ENCODE data around the gene COQ8A.

Gene COQ8A

DNA sequence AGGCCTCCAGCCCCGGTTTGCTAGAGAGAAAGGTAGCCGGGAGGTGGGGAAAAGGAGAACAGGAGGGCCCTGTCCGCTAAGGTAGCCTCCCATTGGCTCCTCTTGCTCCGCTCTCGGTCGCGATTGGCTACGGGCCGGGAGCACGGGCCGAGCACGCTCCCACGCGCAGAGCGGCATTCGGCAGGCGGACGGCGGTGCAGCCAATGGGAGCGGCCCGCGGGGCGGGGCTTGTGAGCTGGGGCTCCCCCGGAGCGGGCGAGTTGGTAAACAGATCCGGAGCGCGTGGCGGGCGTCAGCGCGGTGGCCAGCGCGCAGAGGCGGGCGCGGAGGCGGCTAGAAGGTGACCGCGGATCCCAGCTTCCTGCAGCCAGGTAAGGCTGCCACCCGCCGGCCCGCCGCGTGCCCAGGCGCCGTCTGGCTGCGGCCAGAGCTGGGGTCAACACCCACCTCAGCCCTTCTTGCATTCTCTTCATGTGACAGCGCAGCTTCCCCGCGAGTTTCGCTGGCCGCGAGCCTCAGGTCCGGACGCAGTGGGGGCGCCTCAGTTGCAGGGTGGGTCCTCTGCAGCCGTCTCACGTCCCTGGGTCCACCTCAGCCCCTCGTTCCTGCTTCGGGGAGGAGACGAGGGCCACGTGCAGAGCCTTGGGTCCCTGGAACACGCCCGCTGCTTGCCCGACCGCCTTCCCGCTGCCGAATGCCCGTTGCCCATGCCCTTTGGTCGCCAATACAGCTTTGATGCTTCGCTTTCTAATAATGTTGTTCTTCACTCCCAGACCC, at the start of gene COQ8A:
Gene COQ8A, plus strand, starts transcription at position 266 of the 777 bp plus-strand sequence. CDS start 21,092 bp downstream, outside the sequence.
- DNase-seq (ENCODE audit: low spot score) = peak; percentile 97

DNA sequence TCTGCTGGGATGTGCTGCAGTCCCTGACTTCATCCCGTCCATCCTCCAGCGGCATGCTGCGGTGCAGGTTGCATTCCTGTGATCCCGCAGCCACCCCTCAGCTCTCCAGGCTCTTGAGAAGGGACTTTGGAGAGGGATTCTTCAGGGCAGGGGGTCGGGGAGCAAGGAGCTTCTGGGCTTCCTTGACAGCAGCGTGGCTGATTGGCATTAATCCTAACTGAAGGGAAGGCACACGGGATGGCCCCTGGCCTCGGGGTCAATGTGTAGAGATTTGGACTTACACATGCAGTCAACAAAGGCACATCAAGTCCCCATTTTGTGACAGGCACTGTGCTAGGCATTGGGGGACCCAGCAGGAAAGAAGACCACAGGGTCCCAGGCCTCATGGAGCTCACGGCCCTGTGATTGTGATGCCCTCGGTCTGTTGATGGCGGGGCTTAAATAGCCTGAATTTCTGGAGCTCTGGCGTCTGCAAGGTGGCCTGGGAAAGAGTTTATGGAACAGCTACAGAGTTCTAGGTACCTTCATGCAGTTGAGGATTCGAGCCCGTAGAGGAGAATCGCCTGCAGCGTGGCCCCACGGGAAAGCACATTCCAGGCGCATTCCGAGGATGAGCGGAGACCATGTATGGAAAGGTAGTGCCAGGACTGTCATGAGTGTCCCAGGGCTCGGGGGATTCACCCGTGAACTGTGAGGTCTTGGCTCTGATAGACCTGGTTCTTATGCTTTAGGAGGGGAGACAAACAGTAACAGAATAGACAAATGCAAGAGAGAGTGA, 49.6 kb upstream of the COQ8A start:
- DNase-seq (ENCODE audit: low spot score) = no peak

DNA sequence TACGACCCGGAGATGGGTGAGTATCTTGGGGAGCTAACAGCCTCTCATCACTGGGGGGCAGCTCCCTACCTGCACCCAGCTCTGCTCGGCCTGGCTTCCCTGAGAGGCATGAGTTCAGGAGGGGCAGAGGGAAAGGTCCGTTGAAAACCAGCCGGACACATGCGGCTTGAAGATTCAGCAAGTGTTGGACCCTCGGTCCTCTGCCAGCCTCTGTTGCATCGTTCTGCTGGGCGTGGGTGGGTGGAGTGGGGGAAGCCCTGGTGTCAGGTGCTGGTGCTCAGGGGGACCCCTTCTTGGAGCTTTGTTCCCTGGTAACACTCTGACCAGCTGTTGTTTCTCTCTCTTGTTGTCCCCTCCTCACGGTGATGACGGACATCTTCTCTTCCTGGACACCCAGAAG, 48.7 kb upstream of the COQ8A start:
- no peak for DNase-seq (ENCODE audit: low spot score)

DNA sequence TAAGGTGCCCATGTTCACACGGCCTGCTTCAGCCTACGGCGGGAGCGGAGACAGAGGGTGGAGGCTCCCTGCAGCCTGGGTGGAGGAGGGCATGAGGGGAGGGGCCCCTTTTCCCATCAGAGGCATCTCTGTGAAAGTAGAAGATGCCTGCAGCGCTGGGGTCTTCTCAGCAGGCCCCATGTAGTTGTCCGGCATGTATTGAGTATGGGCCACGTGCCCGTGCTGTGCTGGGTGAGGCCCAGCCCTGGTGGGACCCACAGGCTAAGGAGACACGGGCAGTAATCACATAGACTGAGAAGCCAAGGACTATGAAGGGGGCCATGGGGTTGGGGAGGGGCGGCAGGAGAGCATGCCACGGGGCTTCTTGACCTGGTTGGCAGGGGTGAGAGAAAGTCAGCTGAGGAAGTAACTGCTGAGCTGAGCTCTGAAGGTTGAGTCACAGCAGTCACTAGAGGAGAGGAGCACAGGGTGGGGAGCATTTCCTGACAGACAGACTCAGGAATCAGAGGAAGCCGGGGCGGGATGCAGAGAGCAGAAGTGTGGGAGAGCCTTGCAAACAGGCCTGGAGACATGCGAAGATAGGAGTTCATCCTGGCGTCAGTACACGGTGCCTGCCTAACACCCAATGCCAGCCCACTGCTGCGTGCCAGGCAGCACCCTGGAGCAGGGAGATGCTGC, 48.1 kb upstream of the COQ8A start:
- no peak for DNase-seq (ENCODE audit: low spot score)

DNA sequence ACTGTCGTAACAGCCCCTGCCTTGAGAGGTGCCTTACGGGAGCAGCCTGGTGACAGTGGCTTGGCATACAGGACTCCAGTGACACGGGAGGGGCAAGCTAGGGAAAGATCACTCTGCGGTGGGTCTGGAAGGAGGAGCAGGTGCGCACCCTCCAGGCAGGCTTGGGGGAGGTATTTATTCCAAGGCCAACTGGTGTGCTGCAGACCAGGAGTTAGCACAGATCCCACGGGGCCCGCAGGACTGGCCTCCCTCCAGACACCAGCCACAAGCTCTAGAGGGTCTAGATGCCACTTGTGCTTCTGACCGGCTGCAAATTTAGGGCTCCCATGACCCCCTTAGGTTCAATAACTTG, 47.6 kb upstream of the COQ8A start:
- DNase-seq (ENCODE audit: low spot score) = no peak

DNA sequence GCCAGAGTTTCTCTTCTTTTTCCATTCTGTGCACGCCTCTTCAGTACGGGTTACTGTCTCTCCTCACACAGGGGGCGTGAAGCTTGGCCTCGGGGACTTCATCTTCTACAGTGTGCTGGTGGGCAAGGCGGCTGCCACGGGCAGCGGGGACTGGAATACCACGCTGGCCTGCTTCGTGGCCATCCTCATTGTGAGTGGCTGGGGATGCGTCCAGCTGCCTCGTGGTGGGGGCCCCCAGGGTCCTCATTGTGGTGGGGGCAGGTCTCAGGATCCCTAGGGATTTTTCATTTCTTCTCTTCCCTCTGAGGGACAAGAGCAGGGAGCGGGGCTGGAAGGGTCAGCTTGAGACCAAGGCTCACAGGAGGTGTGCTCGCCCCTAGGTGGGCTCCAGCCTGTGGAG, 46.2 kb upstream of the COQ8A start:
- no peak for DNase-seq (ENCODE audit: low spot score)

DNA sequence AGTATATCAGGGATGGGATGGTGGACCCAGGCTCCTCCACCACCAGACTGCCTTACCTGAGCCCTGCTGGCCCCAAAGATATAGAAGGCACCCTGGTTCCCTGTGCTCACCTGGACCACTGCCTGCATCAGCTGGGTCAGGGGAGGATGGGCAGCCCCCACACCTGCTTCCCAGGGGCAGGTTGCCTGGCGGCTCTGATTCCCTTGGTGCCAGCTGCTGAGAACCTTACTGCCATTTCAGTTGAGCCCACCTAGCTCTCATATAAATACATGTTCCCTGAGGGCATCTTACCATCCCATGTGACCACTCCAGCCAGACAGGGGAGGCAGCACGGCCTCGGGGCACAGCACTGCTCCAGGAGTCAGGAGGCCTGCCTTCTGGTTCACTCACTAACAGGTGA, 45.3 kb upstream of the COQ8A start:
- no peak for DNase-seq (ENCODE audit: low spot score)

DNA sequence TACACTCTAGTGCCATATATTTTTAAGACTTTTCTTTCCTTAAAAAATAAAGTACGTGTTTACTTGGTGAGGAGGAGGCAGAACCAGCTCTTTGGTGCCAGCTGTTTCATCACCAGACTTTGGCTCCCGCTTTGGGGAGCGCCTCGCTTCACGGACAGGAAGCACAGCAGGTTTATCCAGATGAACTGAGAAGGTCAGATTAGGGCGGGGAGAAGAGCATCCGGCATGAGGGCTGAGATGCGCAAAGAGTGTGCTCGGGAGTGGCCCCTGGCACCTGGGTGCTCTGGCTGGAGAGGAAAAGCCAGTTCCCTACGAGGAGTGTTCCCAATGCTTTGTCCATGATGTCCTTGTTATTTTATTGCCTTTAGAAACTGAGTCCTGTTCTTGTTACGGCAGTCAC, 44.5 kb upstream of the COQ8A start:
- no peak for DNase-seq (ENCODE audit: low spot score)

DNA sequence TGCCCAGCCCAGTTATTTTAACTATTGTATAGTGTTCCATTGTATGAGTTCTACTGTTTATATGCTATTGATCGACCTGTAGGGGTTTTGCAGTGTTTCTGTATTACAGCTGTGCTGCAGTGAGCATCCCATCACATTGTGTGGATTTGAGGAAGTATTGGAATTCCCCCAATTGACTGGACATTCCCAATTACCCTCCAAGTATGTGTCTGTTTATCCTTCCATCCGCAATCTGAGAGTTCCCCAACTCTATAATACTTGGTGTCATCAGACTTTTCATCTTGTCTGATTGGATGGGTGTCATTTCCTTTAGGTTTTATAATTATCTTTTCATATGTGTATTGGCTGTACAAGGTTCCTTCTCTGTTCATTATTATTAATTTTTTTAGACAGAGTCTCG, 41.8 kb upstream of the COQ8A start:
- DNase-seq (ENCODE audit: low spot score) = no peak

DNA sequence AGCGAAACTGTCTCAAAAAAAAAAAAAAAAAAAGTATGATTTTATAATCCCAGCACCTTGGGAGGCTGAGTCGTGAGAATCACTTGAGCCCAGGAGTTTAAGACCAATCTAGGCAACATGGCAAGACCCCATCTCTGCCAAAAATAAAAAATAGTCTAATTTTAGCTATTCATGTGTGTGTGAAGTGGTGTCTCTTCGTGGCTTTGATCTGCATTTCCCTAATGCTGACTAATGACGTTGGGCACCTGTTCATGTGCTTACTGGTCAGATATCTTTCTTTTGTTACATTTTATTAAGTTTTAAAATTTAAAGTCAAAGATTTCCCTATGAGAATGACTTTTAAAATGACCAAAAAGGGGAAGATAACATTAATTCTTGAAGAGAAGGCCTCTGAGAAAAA, 38.7 kb upstream of the COQ8A start:
- DNase-seq (ENCODE audit: low spot score) = no peak

DNA sequence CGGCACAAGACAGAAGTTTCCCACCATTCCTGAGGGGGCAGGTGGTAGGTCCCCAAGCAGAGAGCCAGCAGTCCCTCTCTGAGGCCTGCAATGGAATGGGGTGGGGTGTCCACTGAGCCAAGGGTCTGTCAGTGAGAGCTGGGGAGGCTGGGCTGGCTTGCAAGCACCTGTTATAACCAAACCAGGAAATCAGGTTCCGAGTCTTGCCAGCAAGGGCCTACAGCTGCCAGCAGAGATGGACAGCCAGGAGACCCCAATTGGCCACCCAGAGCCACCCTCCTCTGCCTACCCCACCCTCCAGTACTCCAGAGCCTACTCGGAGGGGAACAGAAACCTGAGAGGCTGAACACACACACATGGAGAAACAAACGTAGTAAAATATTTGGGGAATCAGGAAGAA, 37.5 kb upstream of the COQ8A start:
- DNase-seq (ENCODE audit: low spot score) = no peak

DNA sequence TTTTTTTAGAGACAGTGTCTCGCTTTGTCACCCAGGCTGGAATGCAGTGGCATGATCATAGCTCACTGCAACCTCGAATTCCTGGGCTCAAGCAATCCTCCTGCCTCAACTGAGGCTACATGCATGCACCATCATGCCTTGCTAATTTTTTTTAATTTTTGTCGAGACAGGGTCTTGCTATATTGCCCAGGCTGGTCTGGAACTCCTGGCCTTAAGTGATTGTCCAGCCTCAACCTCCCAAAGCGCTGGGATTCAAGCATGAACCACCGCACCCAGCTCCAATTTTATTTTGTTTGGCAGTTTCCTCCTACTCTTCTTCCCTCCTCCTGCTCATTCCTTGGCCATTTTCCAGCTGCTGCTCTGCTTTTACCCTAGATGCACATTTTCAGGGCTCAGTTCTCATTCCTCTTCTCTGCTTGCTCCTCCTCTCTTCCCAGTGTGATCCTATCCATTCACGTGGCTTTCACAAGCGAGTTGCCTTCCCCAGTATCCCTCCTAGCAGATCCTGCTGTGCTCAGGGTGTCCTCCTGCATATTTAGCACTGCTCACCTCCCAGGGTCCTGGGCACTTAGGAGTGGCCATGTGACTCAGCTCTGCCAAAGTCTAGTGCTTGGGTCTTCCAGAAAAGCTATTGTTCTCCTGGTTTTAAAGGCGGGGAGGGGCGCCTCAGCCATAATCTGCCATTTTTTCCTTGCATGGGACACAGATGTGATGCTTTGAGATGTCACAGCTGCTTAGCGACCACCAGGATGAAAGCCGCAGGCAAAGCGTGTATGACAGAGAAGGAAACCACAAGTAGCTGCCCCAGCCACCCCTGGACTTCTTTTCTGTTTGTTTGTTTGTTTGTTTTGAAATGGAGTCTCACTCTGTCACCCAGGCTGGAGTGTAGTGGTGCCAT, 36.0 kb upstream of the COQ8A start:
- no peak for DNase-seq (ENCODE audit: low spot score)

DNA sequence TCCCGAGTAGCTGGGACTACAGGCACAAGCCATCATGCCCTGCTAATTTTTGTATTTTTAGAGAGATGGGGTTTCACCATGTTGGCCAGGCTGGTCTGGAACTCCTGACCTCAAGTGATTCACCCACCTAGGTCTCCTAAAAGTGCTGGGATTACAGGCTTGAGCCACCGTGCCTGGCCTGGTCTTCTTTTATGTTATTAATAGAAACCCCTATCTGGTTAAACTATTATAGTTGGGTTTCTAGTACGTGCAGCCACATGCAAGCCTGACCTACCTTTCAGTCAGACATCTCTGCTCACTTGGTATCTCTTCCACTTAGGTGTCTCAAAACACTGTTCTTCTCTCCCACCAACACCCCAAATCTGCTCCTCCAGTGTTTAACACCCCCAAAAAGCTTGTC, 35.3 kb upstream of the COQ8A start:
- DNase-seq (ENCODE audit: low spot score) = no peak

DNA sequence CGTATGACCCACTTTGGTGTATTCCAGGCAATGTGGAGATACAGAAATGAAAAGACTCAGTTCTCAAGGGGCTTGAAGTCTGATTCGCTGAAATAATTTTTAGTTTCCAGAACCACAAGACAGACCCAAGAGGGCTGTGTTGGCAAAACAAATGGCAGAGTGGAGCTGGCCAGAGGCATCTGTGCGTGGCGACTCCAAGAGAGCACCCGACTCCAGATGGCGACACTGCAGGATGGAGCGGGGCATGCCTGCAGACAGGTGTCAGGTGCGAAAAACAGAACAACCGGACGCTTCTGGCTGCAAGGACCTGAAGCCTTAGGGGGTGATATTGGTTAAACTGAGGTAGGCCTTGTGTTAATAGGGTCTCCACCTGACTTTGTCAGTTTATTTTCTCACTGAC, 31.7 kb upstream of the COQ8A start:
- DNase-seq (ENCODE audit: low spot score) = no peak

DNA sequence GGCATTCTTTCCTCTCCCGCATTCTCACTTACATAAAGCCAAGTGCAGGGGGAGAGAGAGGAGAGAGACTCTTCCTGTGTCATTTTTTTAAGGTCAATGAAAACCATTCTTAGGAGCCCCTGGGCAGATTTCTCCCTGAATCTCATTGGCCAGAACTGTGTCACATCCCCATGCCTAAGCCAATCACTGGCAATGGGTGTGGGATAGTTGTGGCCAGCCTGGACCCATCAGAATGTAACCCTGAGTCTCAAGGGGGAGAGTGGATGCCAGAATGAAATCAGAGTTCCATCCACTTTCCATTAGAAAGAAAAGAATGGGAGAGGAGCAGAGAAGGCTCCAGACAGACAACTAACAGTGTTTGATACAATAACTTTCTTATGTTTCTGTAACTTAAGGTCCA, 31.2 kb upstream of the COQ8A start:
- no peak for DNase-seq (ENCODE audit: low spot score)

DNA sequence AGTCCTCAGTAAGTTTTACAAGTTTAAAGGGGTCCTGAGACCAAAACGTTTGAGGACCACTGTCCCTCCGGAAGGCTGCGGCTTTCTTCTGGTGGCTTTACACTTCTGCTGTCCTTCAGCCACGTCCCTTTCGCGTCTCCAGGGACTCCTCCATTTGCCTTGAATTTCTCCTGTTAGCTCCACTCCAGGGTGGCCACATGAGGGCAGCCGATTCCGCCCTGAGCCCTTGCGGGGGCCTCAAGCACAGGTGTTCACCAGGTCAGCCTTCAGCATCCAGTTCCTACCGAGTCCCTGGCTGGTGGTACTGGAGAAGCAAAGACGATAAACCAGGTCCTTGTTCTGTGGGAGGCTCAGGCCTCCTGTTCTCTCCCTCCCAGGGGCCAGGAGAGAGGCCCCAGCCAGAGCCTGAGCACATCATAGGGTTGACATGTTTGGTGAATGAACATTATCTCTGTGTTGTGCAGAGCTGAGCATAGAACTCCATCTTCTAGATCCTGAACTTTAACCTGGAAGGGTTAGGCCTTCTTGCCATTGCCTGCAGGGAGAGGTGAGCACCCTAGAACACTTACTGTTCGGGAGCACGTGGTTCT, 27.4 kb upstream of the COQ8A start:
- DNase-seq (ENCODE audit: low spot score) = peak; percentile 86

DNA sequence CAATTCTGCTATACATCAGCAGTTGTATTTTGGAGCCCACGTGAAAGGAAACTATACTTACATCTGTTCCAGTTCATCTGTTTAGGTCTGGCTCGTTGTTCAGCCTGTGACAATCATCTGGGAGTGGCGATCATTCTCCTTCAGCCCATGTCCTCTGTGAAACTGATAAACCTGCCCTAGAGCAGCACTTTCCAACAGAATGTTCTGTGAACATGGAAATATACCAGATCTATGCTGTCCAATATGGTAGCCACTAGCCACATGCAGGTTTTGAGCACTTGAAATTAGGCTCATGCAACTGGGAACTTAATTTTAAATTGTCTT, 24.5 kb upstream of the COQ8A start:
- no peak for DNase-seq (ENCODE audit: low spot score)

DNA sequence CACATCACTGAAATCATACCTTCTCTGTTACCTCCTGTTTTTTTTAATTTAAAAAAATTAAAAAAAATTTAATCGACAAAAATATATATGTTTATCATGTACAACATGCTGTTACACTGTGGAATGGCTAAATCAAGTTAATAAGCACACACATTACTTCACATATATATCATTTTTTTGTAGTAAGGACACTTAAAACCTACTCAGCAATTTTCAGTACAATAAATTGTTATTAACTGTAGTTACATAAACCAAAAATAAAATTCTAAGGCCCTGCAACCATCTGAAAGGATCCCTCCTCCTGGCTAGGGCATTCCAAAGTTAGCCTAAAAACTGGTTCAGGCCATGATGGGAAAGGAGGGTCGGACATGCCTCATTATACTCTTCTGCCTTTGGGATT, 23.6 kb upstream of the COQ8A start:
- DNase-seq (ENCODE audit: low spot score) = no peak

DNA sequence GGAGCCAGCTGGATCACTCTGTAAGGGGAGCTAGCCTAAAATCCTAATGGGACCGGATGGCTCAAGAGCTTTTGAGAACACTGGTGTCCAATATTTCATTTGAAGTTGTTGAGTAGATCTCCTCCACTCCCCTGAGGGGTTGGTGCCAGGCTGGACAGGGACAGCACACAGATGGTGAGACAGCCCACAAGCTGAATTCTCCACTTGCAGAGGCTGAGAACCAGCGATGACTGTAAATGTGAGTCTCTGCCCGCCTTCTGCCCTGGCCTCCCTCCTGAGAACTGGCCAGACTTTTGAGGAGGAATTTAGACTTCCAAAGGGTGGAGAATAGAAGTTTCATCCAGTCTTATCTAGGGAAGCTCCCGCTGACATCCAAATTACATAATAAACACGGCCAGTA, 20.5 kb upstream of the COQ8A start:
- DNase-seq (ENCODE audit: low spot score) = no peak

DNA sequence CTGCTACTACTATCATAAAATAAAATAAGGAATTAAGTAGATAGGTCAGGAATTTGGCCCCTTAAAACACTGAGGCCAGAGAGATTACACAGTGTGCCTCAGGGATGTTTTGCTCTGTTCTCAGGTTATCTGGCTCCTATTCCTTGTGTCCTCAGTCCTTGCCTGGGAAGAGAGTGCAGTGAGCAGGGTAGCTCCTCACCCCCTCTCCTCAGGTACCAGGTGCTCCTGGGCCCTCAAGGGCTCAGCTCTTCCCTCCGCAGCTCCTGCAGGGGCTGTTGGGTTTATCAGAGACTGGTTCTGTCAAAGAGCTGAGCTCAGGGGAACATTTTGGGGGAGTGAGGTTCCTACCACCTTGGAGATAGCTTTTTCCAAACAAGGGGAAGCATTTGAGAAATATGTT, 20.1 kb upstream of the COQ8A start:
- no peak for DNase-seq (ENCODE audit: low spot score)

DNA sequence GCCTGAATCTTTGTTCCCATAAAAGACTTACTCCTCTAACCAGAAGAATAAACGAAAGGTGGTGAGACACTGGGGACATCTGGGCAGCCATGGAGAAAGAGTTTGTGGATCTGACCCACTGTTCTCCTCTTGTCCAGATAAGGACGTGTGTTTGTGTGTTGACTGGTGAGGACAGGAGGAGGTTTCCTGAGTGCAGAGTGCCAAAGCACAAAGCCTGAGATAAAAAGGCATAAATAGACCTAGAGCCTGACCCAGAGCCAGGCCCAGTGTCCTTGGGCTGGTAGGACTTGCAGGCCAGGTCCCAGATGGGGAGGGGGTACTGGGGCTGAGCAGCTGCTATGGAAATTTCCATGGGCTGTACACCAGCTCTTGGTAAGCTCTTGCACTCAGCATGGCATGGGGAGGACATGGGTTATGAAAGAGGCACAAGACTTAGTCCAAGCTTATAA, 19.6 kb upstream of the COQ8A start:
- no peak for DNase-seq (ENCODE audit: low spot score)

DNA sequence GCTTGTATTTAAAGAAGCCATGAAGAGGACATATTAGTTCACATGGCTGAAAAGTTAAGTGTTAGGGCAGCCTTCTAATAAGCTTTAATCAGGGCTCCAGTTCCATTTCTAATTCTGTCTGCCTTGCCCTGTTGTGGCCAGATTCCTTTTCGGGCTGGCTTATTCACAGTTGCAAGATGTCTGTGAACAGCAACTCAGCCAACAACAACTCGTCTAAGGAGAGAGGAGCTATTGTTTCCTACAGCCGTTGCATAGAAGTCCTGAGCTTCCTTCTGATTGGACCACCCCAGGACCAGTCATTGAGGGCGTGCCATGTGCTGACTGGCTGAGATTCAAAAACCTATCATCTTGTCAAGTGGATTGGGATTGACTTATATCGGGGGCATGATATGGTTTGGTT, 18.6 kb upstream of the COQ8A start:
- DNase-seq (ENCODE audit: low spot score) = no peak
